HG03439 (cell line): ENCODE results near the gene SPINK9.
"Not testable (repeated sequence)": the region's sequence is repeated elsewhere in the genome, so short reads cannot be mapped to it uniquely, and the experiment has no call there.

Experiments used
- ATAC-seq: cut with Tn5 transposase; IDR thresholded peaks from one replicate; pipeline ENCODE4 v1.9.1; 2021; ENCODE audit warnings: mild to moderate bottlenecking, moderate library complexity; ENCODE audit not compliant: unreplicated experiment

SPINK9 gene, protein sequence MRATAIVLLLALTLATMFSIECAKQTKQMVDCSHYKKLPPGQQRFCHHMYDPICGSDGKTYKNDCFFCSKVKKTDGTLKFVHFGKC

DNA sequence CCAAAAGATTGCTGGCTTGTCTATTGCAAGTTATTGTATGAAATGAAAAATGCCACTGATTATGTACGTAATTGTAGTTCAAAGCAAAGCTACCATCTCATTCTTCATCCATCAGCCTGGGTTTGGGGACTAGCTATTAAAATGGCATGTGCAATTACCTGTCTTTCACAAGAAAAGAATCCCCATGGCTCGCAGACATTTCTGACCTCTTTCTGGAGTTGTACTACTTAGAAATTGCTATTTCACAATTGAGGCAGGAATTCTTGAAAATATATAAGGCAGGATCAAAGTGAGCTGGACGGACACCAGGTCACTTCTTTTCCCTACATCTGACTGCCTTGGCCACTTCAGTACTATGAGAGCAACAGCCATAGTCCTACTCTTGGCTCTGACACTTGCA, at the start of gene SPINK9:
TSS of gene SPINK9 (plus strand) at position 301 of the 400 bp plus-strand sequence. CDS start at position 356, 55 bp downstream.
- ATAC-seq = no peak

DNA sequence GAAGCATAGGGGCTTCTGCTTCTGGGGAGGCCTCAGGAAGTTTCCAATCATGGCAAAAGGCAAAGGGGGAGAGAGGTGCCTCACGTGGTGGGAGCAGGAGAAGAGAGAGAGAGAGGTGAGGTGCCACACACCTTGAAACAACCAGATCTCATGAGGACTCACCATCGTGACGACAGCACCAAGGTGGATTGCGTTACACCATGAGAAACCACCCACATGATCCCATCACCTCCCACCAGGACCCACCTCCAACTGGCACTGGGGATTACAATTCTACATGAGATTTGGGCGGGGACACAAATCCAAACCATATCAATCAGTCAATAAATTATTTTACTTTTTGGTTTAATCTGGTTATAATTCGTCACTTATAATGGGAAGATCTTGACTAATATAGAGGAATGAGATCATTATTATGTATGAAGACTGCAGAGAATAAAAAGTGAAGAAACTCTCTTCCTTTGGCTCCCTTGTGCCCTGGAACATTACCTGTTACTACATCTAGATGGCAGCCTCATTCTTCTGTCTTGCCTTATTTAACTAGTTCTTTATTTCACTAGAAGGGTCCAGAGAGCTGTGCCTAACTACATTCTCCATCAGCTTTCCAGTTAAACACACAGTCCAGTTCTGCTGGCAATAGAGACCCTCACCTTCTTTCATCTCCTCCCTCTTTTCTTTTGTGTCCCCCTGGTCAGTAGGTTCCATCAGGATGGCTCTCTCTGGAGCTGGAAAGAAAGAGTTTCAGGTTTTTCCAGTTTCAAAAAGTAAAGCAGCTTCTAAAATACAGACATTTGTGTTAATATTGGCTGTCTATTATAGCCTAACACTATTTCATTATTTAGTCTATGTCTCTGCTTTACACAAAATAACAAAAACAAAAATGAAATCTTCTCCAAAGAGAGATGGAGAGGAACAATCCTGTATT, 44.8 kb upstream of the SPINK9 start:
- ATAC-seq = no peak

DNA sequence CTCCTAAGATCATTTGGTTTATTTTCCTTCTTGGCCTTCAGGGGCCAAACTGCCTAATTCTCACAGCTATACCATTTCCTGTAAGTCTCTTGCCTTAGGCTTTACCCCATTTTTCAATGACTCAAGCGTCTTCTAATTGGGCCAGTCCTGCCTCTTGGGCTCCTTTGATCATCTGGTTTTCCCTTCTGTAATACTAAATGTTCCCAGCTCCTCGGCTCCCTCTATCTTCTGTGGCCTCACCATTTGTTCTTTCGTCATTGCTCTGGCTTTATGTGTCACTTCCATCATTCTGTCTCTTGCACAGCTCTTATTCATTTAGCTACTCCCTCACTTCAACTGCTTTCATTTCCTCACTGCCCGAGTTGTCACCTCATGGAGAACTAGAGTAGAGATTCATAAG, 37.6 kb upstream of the SPINK9 start:
- ATAC-seq = no peak

DNA sequence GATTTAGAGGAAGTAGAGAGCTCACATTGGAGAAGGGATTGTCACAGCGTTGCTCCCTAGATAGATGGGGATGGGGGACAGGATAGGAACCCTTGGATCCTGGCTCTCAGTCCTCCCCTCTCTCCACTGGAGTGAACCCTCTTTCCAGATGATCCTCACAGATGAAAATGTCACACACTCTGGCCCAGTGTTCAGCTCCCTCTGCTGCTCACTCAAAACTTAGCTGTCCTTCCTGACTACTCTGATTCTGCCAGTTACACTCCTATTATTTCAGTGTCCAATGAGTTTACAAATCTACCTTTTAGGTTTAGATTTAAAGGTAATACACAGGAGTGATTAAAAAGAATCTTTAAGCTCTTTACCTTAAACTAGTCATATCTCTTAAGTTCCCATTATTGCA, 28.9 kb upstream of the SPINK9 start:
- ATAC-seq = no peak

DNA sequence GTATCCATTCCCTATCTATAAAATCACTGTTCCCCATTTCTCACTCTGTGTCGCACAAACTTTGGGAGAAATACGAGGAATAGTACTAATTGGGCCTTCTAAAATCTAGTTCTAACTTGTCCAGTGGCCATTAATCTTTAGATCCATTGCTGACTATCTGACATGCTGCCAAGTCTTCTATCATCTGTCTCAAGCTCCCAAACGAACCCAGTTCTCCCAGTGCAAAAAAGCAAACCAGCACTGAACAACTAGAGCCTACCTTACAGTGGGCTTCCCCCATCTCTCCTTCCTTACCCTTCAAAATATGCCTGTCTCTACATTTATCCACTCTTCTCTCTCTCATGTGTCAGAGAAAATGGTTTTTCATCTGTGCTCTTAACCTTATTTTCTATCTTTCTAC, 26.3 kb upstream of the SPINK9 start:
- ATAC-seq = no peak

DNA sequence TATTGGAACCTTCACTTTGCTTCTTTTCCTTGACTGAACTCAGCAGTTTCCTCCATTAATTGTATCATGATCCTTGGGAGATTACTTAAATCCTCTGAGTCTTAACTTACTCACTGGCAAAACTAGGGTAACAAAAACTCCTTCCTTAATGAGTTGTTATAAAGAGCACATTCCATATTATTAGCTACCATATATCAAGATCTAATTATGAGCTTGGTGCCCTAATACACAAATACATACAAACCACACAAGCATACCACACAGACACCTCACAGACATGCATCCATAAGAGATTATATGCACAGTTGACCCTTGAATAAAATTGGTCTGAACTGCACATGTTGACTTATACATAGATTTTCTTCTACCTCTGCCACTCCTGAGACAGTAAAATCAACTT, 25.6 kb upstream of the SPINK9 start:
- no peak for ATAC-seq

DNA sequence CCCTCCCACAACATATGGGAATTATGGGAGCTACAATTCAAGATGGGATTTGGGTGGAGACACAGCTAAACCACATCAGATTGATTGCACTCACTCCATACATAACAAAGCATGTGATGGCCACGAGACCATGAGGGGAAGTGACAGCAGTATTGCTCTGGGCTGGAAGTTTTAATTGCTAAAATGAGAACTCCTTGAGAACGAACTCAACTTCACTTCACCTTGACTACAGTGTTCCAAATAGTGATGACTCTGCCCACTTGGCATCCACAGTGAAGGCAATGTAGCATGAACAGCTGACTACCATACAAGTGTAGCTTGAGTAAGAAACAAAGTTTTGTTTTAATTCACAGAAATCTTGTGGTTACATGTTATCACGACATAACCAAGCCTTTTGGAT, 23.9 kb upstream of the SPINK9 start:
- no peak for ATAC-seq

DNA sequence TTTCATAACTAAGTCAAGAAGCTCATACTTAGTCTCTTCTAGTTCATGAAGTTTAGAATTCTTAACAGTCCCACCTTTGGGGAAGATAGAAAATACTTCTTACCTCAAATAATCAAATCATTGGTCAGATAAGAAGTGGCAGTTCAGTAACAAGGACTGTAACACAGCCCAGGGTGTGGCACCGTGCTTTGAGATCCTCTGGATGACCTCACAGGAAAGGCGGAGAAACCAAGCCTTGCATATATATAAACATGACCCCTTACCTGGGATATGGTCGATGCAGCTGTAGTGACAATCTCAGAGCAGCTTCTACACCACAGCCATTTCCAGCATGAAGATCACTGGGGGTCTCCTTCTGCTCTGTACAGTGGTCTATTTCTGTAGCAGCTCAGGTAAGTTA, 23.2 kb upstream of the SPINK9 start, which contains the start of gene SPINK7:
TSS of gene SPINK7 (plus strand) at position 271 of the 400 bp plus-strand sequence. CDS start at position 332, 61 bp downstream.
- no peak for ATAC-seq

DNA sequence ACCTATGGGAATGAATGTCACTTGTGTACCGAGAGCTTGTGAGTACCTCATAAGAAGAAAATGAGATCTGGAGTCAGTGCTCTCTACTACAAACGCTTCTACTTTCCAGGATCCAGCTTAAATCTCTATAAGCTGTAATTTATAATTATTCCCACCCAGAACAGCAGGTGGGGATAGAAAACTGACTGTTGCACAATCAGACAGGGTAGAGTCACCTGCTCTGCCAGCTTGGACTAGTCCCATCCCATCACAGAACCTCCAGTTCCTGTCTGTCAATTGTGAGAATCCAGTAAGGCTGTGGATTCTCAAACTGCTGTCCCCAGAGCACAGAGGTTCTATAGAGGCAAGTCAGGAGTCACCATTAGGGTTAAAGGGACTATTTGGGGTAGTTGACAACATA, 21.2 kb upstream of the SPINK9 start:
- no peak for ATAC-seq

DNA sequence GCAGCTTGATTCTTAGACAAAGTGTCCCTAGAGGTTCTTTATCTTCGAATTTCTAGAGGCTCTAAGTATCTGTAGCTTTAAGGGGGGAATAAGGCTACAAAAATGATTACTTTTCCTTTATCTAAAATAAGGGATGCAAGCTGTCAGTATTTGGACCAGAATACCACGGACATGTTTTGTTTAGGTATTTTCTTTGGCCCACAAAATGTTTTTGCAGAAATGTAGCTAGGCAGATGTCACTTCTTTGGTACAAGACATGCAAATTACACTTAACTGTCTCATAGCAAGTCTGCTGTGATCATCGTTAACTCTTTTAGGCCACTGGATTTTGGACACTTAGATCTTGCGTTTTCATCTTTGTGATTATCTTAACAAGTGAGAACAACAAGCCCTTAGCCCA, 20.6 kb upstream of the SPINK9 start:
- ATAC-seq = no peak

DNA sequence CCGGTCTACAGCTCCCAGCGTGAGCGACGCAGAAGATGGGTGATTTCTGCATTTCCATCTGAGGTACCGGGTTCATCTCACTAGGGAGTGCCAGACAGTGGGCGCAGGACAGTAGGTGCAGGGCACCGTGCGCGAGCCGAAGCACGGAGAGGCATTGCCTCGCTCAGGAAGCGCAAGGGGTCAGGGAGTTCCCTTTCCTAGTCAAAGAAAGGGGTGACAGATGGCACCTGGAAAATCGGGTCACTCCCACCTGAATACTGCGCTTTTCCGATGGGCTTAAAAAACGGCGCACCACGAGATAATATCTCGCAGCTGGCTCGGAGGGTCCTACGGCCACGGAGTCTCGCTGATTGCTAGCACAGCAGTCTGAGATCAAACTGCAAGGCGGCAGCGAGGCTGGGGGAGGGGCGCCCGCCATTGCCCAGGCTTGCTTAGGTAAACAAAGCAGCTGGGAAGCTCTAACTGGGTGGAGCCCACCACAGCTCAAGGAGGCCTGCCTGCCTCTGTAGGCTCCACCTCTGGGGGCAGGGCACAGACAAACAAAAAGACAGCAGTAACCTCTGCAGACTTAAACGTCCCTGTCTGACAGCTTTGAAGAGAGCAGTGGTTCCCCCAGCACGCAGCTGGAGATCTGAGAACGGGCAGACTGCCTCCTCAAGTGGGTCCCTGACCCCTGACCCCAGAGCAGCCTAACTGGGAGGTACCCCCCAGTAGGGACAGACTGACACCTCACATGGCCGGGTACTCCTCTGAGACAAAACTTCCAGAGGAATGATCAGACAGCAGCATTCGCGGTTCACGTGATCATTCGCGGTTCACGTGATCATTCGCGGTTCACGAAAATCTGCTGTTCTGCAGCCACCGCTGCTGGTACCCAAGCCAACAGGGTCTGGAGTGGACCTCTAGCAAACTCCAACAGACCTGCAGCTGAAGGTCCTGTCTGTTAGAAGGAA, 15.1 kb upstream of the SPINK9 start:
- not testable (repeated sequence) for ATAC-seq

DNA sequence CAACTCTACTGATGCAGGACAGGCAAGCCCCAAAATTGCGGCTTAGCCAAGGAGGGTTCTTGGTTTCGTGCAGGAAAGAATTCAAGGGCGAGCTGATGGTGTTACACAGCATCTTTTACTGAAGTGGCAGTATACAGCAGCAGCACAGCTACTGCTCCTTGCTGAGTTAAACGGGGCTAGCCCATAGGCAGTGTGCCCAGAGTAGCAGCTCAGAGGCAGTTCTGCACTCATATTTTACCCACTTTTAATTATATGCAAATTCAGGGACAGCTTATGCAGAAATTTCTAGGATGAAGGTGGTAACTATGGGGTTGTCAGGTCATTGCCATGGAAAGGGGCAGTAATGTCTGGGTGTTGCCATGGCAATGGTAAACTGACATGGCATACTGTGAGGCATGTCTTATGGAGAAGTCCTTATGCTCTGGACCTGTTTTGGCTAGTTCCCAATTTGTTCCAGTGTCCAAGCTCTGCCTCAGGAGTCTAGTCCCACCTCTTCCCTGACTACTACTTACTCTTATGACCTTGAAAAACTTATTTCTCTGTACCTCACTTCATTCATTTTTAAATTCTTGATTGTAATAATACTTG, 2.0 kb upstream of the SPINK9 start:
- no peak for ATAC-seq

DNA sequence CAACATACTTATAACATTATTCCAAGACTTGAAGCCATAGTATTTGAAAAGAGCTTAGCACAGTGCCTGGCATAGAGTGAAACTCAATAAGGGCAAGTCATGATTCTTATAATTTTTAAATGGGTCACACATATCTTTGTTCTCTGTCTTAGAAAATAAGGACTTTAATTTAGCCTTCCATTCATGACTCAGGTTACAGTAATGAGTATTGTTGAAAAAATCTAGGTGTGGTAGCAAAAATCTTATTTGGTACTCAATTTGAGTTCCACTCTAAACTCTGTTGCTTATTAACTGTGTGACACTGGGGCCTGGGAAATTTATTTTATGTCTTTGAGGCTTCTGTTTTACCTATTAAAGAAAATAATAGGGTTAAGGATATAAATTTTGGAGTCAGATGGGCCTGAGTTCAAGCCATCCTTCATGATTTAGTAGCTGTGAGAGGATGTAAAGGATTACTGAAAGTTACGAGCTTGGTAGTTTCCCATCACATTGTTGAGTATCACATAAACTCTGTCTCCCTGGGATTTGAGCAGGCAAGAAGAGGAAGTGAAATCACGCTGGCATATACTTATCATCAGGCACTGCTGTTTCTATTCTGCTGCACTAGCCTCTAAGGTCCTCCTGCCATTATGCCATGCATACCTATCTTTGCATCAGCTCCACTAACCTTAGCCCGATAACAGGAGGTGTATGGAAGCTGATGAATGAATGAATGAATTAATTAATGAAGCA, 1.5 kb downstream of the SPINK9 start:
- ATAC-seq = no peak

DNA sequence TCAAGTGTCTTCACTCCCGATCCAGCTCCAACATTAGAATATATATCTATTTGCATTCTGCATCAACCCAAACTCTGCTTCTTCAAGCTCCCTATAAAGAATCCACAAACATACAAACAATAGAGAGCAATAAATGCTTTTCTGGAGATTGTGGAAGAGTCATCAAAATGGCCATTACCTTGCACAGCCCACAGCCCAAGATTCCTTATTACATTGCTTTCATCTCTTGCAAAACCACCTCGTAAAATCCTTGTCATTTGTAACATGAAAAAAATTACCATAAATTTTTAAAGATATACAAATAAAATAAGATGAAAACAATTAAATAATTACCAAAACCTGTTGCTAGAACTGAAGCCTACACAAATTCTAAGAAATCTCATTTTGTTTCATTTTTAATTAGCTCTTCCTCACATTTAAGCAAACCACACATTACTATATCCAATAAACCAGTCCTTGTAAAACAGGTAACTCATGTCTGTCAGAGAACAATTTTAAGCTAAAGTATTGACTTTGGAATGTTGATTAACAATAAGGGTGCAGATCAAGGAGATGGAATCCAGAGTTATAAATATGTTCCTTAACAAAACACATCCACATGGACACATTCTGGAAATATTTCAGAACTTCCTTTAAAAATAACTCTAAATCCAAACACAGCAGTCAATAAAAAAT, 7.1 kb downstream of the SPINK9 start:
- ATAC-seq = no peak

DNA sequence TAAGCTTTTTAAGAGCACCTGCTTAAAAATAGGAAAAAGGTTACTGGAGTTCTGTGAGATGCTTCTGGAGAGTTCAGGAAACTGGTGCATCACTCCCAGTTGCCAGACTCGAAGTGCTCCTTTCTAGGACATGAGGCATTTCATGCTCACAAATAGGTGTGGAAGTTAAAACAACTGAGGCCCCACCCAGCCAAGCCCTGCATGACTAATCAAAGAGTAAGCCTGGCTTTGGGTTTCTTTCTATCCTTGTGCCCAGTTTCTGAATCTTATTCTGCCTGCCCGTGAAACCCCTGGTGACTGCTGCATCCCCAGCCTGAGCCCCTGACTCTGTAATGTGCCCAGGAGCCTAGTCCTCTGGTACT, 7.7 kb downstream of the SPINK9 start:
- no peak for ATAC-seq

DNA sequence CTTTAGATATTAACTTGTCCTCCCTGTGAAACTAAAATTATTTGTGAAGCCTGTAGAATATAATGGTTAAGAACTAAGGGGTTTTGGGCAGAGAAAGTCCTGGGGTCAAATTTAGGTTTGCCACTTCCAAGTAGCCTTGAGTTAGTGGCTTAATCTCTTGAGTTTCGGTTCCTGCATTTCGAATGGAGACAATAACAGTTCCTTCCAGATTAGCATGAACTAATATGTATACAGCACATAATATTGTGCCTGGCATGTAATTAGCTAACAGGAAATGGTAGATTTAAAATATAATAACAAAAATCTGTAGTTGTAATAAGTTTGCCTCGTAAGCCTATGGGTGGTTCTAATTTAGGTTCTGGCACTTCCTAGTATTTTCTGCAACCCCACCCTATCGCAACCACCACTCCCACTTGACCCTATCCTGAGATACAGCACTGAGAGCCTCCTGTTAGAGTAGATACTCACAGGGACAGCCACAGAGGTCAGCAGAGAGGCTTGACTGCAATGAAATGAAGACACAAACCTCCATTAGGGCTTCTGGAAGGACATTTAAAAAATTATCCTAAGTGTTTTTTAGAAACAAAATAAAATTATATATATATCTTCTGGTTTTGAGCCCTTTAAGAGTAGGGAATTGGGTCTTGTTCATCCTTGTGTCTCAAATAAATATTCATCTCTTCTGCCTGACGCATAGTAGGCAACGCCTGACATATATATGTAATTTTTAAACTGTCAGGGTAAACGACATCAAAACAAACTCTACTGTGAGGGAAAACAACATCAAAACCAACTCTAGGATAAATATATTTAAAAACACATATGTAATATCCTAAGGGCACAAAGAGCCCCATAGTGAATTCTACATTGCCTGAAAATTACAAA, 8.5 kb downstream of the SPINK9 start:
- ATAC-seq = no peak

DNA sequence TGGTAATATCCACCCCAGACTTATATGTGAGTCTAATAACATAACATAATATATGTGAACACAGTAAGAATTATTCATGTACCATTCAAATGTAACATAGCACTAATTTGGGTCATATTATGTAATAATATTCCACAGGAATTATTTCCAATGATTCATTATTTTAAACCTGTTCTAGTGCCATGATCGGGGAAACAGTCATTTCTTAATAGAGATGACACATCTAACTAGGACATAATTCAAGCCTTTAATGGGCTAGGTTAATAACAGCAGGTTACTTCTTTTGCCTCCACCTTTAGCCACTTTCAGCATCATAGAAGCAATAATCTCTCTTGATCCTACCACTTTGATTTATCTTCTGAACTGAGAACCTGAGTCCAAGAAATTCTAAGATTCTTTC, 12.3 kb downstream of the SPINK9 start:
- no peak for ATAC-seq

DNA sequence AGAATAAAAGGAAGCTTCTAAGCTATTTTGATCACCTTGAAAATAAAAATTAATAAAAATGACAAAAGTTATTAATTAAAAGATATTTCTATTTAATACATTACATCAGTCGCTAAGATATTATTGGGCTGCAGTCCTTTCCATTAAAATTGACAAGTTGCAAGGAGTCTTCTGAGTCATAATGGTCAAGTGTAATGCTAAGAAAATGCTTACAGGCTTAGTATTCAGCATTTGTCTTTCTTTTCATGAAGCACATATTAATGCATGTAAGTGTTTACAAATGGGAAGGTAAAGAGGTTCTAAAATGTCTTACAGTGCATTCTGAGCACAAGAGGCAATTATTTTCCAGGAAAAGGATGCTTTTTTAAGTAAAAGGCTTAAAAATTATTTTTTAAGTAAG, 17.3 kb downstream of the SPINK9 start:
- no peak for ATAC-seq

DNA sequence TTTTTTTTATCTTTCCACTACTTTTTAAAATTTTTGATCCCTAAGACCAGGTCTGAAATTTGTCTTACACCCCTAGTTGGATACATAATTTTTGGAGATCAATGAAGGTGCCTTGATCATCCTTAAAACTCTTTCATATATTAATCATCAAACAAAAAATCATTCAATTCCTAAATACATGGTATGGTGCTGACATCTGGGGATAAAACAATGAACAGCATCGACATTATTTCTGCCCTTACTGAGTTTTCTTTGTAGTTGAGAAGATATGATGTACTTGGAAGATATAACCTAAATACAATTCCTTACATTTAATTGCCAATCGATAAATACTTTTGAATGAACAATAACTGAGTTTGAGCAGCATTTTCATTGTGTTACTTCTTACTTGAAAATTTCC, 18.3 kb downstream of the SPINK9 start:
- no peak for ATAC-seq
